ENCODE data around the gene ARSG. TPM values are rescaled to one million over a fixed set of nuclear protein-coding genes. Genes with fewer than 3 reads are reported as not detected.

Gene ARSG
- total RNA-seq, 1 experiment from 2014 or later: 1.0 TPM

GRCh38 chr17:68379692-68380677 is 88.7 kb downstream of the ARSG start:
- H3K4me1 ChIP-seq: peaks cover 26% of the 10 kb centered on the region
- H3K27me3 ChIP-seq: no peaks in the 10 kb centered on the region
- no peak overlapping the region for H3K4me3 ChIP-seq
- H3K36me3 ChIP-seq: no peaks in the 10 kb centered on the region
- no peak overlapping the region for H3K27ac ChIP-seq
- H3K9me3 ChIP-seq (replicated peaks): no peaks in the 10 kb centered on the region
- no peak for DNase-seq

DNA sequence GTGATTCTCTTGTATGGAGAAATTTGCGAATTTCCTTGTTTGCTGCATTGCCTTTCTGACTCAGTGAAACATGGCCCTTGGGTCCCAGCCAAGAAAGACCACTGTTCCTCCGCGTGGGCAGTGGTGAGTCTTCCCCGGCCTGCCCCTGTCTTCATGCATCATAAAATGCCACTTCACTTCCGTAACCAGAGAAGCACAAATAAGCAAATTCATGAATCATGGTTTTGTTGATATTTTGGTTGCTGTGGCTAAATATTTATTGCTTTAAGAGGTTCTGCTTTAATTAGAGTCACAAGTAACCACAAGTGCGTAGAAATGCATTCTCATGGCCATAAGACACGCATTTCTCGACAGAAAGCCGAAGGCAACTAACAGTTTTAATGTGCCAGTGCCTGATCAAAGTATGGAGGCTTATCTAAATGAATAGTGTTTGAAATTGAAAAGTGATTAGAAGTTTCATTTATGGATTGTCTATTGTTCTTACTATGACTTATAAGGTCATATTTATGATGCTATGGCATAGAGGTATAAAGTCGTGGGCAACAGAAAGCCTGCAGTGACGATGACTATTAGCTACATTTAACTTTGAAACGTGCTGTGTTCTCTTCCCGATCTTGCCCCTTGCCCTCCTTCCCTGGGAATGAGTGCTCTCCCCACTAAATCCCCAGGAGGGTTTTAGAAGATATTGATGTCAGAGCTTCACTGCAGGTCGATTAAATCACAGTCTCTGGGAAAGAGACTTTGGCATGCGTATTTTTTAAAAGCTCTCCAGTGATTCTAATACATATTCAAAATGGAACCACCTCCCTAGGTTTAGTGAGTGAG is 90.0 kb downstream of the ARSG start:
- DNase-seq: peak; percentile 44 to 45
- no peaks in the 10 kb centered on the region for H3K27me3 ChIP-seq
- peak overlapping the region; percentile 18; the same call in 1 of the 2 replicates for H3K4me3 ChIP-seq
- H3K36me3 ChIP-seq: no peaks in the 10 kb centered on the region
- no peaks in the 10 kb centered on the region for H3K9me3 ChIP-seq (replicated peaks)
- no peak overlapping the region for H3K27ac ChIP-seq
- H3K4me1 ChIP-seq: peaks cover 26% of the 10 kb centered on the region

- H3K27me3 ChIP-seq: no peaks in the 10 kb centered on the region
- peaks cover 26% of the 10 kb centered on the region for H3K4me1 ChIP-seq
- DNase-seq: no peak
- H3K27ac ChIP-seq: no peak overlapping the region
- H3K36me3 ChIP-seq: no peaks in the 10 kb centered on the region
- H3K9me3 ChIP-seq (replicated peaks): no peaks in the 10 kb centered on the region
- no peak overlapping the region for H3K4me3 ChIP-seq
Measured at GRCh38 chr17:68382582-68383085, 91.3 kb downstream of the ARSG start.

GRCh38 chr17:68383120-68383442 is 91.8 kb downstream of the ARSG start:
- Histone ChIP-seq H3K4me1 (peaks cover 26% of the 10 kb centered on the region), H3K27me3 (no peaks in the 10 kb centered on the region), H3K27ac (no peak overlapping the region), H3K36me3 (no peaks in the 10 kb centered on the region), H3K9me3 (replicated peaks) (no peaks in the 10 kb centered on the region), H3K4me3 (no peak overlapping the region)
- DNase-seq: no peak

DNA sequence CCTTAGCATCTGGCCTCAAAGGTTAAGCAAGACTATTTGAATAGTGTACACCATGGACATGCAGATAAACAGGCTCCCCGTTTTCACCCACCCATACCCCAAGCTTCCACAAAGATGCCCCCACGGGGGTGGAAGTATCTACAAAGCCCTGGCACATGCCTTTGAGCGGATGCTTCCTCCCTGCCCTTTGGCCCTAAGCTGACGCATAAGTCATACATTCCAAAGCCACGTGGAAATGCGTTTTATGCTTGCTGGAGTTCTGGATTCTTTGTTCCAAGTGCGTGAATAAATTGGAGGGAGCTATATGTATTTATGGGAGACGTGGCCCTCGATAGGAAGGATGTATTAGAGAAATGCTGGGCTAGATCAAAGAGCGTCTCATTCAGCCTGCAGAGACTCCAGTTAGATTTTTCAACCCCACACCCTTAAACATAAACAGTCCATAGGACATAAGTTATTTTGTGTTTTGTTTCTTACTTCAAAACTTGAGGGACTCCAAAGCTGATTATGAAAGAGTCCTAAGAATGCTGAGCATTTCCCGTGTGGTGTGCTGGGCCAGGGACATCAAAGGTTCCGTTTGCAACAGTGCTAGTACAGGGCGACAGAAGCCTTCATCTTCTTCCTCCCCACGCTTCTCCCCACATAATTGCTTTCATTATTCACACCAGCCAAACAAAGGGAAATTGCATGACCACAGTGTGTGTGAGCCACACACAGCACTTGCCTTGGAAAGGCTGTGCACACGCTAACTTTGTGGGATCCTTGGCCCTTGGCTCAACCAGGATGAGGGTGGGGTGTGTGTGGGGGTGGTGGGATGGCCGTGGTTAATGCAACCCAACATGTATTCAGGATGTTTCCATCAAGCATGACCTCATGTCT is 92.4 kb downstream of the ARSG start:
- Histone ChIP-seq H3K4me3 (no peak overlapping the region), H3K27ac (no peak overlapping the region), H3K9me3 (replicated peaks) (no peaks in the 10 kb centered on the region), H3K27me3 (no peaks in the 10 kb centered on the region), H3K36me3 (no peaks in the 10 kb centered on the region), H3K4me1 (peaks cover 21% of the 10 kb centered on the region)
- no peak for DNase-seq

GRCh38 chr17:68384471-68384870 is 93.2 kb downstream of the ARSG start:
- Histone ChIP-seq H3K4me3 (no peak overlapping the region), H3K27ac (no peak overlapping the region), H3K9me3 (replicated peaks) (no peaks in the 10 kb centered on the region), H3K4me1 (peaks cover 20% of the 10 kb centered on the region), H3K27me3 (no peaks in the 10 kb centered on the region), H3K36me3 (no peaks in the 10 kb centered on the region)
- no peak for DNase-seq

DNA sequence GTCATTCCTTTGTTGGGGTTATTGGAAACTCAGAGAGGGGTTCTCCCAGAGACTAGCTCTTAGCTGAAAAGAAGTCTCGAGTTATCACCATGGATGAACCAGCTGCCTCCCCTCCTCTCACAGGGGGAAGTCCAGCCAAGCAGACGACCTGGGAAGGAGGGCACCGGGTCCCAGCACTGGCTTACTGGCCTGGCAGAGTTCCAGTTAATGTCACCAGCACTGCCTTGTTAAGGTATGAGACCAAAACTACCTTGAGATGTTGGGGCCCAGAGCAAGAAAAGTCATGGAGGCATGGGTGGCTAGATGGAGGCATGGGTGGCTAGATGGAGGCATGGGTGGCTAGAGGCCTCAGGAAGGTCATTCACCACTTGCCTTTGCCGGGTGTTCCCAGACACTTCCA is 93.6 kb downstream of the ARSG start:
- Histone ChIP-seq H3K27me3 (no peaks in the 10 kb centered on the region), H3K4me3 (no peak overlapping the region), H3K36me3 (no peaks in the 10 kb centered on the region), H3K9me3 (replicated peaks) (no peaks in the 10 kb centered on the region), H3K4me1 (peaks cover 20% of the 10 kb centered on the region), H3K27ac (no peak overlapping the region)
- no peak for DNase-seq

- Histone ChIP-seq H3K27ac (no peak overlapping the region), H3K36me3 (no peaks in the 10 kb centered on the region), H3K4me3 (no peak overlapping the region), H3K9me3 (replicated peaks) (no peaks in the 10 kb centered on the region), H3K4me1 (peaks cover 19% of the 10 kb centered on the region), H3K27me3 (no peaks in the 10 kb centered on the region)
- no peak for DNase-seq
Measured at GRCh38 chr17:68385490-68386215, 94.4 kb downstream of the ARSG start.

DNA sequence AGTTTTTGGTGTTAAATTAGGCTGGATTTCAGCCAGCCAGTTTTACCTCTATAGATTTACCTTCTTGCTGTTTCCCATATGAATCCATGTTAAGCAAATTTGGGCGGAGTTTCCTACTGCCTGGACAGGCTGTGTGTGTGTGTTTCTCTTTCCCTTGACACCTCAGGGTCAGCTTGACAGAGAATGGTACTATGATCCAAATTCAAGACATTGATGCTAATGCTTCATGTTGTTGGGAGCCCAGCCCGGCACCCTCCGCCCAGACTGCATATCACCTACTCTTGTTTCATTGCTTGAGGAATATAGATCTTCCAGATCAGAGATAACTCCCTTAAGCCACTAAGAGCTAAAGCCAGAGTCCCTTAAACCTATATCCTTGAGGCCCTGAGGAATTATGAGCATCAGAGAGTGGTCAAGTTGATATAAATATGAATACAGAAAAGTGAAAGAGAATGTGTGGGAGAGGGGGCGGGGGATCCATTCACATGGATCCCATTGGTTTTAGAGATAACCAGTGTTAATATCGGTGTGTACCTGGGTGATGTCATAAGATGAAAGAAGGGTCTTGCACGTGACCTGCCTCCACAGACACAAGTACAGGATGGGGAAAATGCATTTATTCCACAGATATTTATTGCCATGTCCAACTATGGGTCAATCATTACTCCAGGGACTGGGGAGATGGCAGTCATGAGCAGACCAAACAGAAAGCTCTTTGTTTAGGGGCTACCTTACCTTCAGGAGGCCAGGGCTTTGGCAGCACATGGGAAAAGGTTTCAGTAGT is 96.3 kb downstream of the ARSG start:
- DNase-seq: no peak
- H3K27me3 ChIP-seq: no peaks in the 10 kb centered on the region

GRCh38 chr17:68389041-68389440 is 97.7 kb downstream of the ARSG start:
- no peak overlapping the region for H3K27ac ChIP-seq
- no peaks in the 10 kb centered on the region for H3K27me3 ChIP-seq
- H3K36me3 ChIP-seq: no peaks in the 10 kb centered on the region
- peaks cover 2% of the 10 kb centered on the region; the same call in 1 of the 2 replicates for H3K4me1 ChIP-seq
- no peak overlapping the region for H3K4me3 ChIP-seq
- H3K9me3 ChIP-seq (replicated peaks): no peaks in the 10 kb centered on the region
- no peak for DNase-seq

More for the DNA sequence above, 96.3 kb downstream of the ARSG start:
- no peaks in the 10 kb centered on the region for H3K9me3 ChIP-seq (replicated peaks)
- no peak overlapping the region for H3K4me3 ChIP-seq
- no peak overlapping the region for H3K27ac ChIP-seq
- H3K36me3 ChIP-seq: no peaks in the 10 kb centered on the region
- peaks cover 12% of the 10 kb centered on the region for H3K4me1 ChIP-seq

DNA sequence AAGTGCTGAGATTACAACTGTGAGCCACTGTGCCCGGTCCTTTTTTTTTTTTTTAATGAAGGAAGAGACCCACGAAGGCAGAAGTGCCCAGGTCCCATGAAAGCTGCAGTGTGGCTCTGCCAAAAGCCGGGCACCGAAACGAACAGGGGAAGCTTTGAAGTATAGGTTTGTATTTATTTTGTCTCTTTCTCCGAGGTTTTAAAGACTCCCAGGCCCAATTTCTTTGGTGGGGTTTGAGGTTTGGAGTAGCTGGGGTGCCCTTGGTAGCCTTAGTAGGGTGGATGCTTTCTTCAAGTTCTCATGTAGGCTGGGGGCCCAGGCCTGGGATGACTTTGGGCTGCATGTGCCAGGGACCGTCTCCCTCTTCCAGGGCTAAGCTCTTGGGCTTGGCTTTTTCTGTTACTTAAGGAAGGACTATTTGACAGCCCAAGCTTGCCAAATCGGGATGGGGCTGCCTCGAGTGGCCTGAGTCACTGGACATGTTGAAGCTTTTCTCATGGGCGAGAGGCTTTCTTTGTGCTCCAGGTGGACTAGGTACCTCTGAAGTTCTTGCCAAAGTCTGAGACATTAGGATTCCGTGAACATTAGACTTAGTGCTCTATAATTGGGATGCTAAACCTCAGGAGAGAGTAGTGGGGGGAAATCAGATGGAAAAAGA is 99.7 kb downstream of the ARSG start:
- H3K4me3 ChIP-seq: no peak overlapping the region
- H3K27ac ChIP-seq: no peak overlapping the region
- no peaks in the 10 kb centered on the region for H3K36me3 ChIP-seq
- H3K9me3 ChIP-seq (replicated peaks): no peaks in the 10 kb centered on the region
- no peak for DNase-seq
- H3K4me1 ChIP-seq: no peaks in the 10 kb centered on the region; the same call in 1 of the 2 replicates
- no peaks in the 10 kb centered on the region for H3K27me3 ChIP-seq

- H3K4me1 ChIP-seq: no peaks in the 10 kb centered on the region
- DNase-seq: no peak
- H3K27me3 ChIP-seq: no peaks in the 10 kb centered on the region
- H3K36me3 ChIP-seq: no peaks in the 10 kb centered on the region
- no peaks in the 10 kb centered on the region for H3K9me3 ChIP-seq (replicated peaks)
- no peak overlapping the region for H3K4me3 ChIP-seq
- H3K27ac ChIP-seq: no peak overlapping the region
Measured at GRCh38 chr17:68391561-68392268, 100.4 kb downstream of the ARSG start.

Measured in SJCRH30 (cell line).